ENCODE measurements around the gene TRAF3.

The TRAF3 gene

DNA sequence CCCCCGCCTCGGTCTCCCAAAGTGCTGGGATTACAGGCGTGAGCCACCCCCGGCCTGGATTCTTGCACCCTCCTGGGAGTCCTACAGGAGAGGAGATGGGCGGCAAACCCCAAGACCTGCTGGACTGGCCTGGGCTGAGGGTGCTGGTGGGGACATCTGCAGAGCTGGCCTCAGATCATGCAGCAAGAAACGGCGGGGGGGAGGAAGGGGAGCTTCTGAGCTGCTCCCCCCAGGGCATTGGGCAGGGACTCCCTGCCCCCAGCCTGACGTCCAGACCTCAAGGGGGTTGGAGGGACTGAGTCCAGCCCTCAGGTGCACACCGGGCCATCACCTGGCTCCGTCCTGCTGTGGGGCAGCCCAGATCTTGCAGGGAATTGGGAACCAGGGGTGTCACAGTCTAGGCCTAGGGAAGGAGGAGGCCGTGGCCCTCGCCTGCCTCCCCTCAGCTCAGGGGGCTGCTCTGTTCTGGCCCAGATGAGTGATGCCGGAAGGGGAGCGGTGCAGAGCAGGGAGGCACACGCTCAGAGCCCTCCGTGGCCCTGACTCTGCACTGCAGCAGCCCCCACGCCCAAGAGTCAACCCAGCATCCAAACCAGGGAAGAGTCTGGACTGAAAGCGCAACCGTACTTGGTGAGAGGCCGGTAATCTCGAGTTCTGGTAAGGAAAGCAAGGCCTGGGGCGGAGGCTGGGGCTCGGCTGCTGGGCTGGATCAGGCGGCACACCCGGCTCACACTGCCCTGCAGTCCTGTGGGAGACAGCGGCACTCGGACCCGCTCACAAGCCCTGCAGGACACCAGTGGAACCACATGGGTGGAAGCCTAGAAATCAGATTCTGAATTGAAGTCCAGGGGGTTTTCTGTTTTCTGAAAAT is 136.3 kb downstream of the TRAF3 start:
- Histone ChIP-seq H3K4me1 (ENCODE audit: control insufficient read depth, low read depth, low read length) (no peaks in the 10 kb centered on the region), H3K36me3 (ENCODE audit: control insufficient read depth, low read depth, low read length) (no peaks in the 10 kb centered on the region), H3K9ac (ENCODE audit: low read length) (no peak overlapping the region), H3K27ac (ENCODE audit: low read length) (no peak overlapping the region), H3K27me3 (ENCODE audit: control insufficient read depth, insufficient read depth, low read length) (no peaks in the 10 kb centered on the region), H3K9me3 (ENCODE audit: control insufficient read depth, low read depth, low read length) (no peaks in the 10 kb centered on the region), H3K4me3 (ENCODE audit: low read length) (no peak overlapping the region)

DNA sequence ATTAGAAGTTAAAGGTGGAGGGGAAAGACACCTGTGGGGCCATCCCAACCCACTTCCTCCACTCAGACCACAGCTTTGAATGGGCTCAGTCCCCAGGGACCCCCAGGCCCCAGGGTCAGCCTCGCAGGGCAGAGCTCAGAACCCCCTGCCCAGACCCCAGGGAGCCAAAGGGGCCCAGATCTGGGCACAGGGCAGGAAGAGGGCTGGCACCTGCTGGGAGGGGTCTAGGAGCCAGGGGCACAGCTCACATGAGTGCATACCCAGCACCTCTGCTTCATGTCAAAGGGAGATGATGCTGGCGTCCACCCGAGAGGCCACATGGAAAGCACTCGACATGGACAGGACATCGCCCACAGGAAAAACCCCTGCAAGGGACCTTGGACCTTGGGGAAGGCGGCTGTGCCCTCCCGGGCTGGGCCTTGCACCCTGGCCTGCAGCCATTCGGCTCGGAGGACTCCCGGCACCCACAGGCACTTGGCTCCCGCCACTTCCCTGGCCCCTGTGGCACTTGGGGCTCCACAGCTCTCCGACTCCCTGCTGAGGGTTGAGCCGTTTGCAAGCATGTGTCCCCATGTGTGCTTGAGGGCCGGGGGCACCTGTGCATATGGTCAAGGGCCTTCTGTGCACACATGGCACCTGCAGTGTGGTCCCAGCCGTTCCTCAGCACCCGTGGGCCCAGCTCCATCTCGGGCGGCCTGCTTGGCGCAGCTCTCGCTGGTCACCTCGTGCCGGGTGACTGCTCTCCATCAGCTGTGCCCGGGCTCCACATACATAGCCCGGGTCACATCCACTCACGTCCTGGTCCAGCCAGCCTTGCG is 137.4 kb downstream of the TRAF3 start:
- Histone ChIP-seq H3K27ac (ENCODE audit: low read length) (no peak overlapping the region), H3K9ac (ENCODE audit: low read length) (no peak overlapping the region), H3K4me1 (ENCODE audit: control insufficient read depth, low read depth, low read length) (no peaks in the 10 kb centered on the region), H3K36me3 (ENCODE audit: control insufficient read depth, low read depth, low read length) (no peaks in the 10 kb centered on the region), H3K27me3 (ENCODE audit: control insufficient read depth, insufficient read depth, low read length) (no peaks in the 10 kb centered on the region), H3K9me3 (ENCODE audit: control insufficient read depth, low read depth, low read length) (no peaks in the 10 kb centered on the region), H3K4me3 (ENCODE audit: low read length) (no peak overlapping the region)

DNA sequence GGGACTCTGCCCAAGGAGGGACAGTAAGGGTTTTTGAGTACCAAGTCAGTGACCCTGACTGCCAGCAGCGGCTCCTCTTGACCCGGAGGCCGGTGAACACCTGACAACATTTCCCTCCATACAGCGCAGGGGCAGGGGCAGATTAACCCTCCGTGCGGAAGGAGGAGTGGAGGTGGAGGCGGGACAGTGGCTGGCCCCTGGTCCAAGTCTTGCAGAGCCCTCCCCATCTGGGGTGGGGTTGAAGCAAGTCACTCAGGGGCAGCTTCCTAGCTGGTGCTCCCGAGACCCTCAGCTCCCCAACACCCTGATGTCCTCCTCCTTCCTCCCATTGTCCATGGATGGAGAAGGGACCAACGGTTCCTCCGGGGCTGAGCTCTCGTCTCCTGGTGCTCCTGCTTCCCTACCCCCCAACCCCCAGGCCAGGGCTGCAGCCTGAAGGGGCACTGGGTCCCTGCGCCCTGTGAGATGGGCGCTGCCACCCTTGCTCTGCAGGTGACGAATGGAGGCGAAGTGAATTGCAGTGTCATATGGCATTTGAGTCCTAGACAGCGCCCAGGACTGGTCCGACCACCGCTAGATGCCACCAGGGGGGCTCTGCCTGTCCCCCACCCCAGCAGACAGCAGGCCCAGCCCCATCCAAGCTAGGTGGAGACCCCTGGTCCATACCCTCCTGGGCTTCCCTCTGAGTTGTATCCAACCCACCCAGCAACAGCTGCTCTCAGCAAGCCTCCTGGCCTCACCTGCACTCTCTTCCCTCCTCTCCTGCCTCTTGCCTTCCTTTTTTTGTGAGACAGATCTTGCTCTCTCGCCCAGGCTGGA is 138.3 kb downstream of the TRAF3 start:
- H3K4me1 ChIP-seq (ENCODE audit: control insufficient read depth, low read depth, low read length): no peaks in the 10 kb centered on the region
- no peaks in the 10 kb centered on the region for H3K27me3 ChIP-seq (ENCODE audit: control insufficient read depth, insufficient read depth, low read length)
- H3K9ac ChIP-seq (ENCODE audit: low read length): no peak overlapping the region
- no peak overlapping the region for H3K4me3 ChIP-seq (ENCODE audit: low read length)
- H3K27ac ChIP-seq (ENCODE audit: low read length): no peak overlapping the region
- no peaks in the 10 kb centered on the region for H3K36me3 ChIP-seq (ENCODE audit: control insufficient read depth, low read depth, low read length)
- no peaks in the 10 kb centered on the region for H3K9me3 ChIP-seq (ENCODE audit: control insufficient read depth, low read depth, low read length)

DNA sequence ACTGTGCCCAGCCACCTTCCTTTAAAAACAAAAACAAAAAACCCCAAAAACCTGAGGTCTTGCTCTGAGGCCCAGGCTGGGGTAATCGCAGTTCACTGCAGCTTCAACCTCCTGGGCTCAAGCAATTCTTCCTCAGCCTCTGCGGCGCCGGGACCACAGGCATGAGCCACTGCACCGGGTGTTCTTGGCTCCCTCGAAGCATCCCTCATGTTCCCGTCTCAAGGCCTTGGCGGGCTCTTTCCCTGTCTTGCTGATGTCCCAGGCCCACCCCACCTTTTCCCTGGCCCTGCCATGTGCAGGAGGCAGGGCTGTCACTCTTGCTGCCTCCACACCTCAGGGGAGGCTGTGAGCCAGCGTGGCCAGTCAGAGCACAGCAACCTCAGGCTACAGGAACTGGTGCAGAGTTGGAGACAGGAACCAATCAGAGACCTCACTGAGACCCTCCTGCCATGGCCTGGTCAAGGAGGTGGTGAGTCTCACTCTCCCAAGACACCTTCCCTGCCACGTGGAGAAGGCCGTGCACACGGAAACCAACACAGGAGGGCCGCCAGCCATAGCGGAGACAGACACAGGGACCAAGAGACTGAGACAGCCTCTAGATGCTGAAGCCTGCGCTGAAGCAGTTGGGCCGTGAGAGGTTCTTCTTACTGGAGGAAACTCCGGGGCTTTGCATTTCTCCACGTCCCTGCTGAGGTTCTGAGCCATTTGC is 139.3 kb downstream of the TRAF3 start:
- H3K9me3 ChIP-seq (ENCODE audit: control insufficient read depth, low read depth, low read length): no peaks in the 10 kb centered on the region
- H3K27me3 ChIP-seq (ENCODE audit: control insufficient read depth, insufficient read depth, low read length): peaks cover 5% of the 10 kb centered on the region
- H3K36me3 ChIP-seq (ENCODE audit: control insufficient read depth, low read depth, low read length): no peaks in the 10 kb centered on the region
- no peak overlapping the region for H3K27ac ChIP-seq (ENCODE audit: low read length)
- H3K4me3 ChIP-seq (ENCODE audit: low read length): no peak overlapping the region
- H3K4me1 ChIP-seq (ENCODE audit: control insufficient read depth, low read depth, low read length): no peaks in the 10 kb centered on the region
- H3K9ac ChIP-seq (ENCODE audit: low read length): no peak overlapping the region

DNA sequence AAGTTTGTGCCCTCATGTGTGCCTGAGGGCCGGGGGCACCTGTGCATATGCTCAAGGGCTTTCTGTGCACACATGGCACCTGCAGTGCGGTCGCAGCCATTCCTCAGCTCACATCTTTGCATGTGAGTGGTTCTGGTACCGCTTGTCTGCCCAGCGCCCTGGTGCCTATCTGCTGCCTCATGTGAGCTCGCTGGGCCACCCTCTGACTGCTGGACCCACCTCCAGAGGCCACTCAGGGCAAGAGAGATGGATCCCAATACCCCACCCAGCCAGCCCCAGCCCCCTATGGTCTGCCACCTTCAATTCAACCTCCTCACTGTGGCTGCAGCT is 139.8 kb downstream of the TRAF3 start:
- peaks cover 10% of the 10 kb centered on the region for H3K27me3 ChIP-seq (ENCODE audit: control insufficient read depth, insufficient read depth, low read length)
- H3K27ac ChIP-seq (ENCODE audit: low read length): no peak overlapping the region
- H3K4me3 ChIP-seq (ENCODE audit: low read length): no peak overlapping the region
- H3K36me3 ChIP-seq (ENCODE audit: control insufficient read depth, low read depth, low read length): no peaks in the 10 kb centered on the region
- H3K4me1 ChIP-seq (ENCODE audit: control insufficient read depth, low read depth, low read length): no peaks in the 10 kb centered on the region
- no peaks in the 10 kb centered on the region for H3K9me3 ChIP-seq (ENCODE audit: control insufficient read depth, low read depth, low read length)
- H3K9ac ChIP-seq (ENCODE audit: low read length): no peak overlapping the region

DNA sequence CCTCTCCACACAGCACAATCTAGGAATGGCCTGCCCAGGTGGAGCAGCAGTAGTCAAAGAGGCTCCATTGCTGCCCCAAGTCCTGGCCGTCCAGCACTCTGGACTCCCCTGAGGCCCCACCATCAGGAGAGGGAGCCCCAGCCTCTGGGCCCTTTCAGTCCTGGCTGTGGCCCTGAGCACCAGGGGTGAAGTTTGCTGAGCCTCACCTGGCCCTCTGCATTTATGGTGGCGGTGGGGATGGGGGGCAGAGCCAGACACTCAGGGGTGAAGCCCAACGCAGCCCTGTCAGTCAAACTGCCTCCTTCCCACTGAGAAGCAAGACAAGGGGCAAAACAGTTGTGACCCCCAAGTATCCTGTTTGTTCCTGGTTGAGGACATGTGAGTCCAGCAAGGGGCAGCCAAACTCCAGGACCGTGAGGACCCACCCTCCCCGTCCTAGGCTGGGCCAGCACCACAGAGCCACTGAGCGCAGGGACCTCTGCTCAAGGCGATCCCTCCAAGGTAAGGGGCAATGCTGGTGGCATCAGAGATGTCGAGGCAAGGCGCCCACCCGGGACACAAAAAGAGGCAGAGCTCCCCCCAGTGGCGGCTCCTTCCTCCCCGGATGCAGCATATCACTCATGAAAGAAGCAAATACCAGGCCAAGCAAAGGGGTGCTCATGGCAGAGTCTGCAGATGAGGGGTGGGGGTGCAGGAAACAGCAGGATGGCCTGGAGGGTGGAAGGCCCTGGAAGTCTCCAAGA is 140.4 kb downstream of the TRAF3 start:
- H3K27ac ChIP-seq (ENCODE audit: low read length): no peak overlapping the region
- H3K36me3 ChIP-seq (ENCODE audit: control insufficient read depth, low read depth, low read length): no peaks in the 10 kb centered on the region
- H3K27me3 ChIP-seq (ENCODE audit: control insufficient read depth, insufficient read depth, low read length): peaks cover 16% of the 10 kb centered on the region
- H3K4me3 ChIP-seq (ENCODE audit: low read length): no peak overlapping the region
- no peaks in the 10 kb centered on the region for H3K4me1 ChIP-seq (ENCODE audit: control insufficient read depth, low read depth, low read length)
- no peaks in the 10 kb centered on the region for H3K9me3 ChIP-seq (ENCODE audit: control insufficient read depth, low read depth, low read length)
- no peak overlapping the region for H3K9ac ChIP-seq (ENCODE audit: low read length)

DNA sequence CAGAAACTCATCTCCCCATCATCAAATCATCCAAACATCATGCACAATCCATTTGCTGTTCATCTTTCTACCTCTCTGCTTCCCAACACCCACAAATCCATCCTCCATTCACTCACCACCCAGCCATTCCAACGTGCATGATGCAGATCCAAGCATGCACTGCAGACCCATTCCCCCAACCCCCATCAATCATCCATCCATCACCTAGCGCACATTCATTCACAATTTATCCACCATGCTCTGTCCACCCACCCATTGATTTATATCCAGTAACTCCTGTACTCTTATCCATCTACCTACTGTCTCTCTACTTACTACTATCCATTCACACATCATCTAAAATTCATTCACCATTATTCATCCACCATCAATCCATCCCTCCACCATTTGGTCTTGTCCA is 141.2 kb downstream of the TRAF3 start:
- Histone ChIP-seq H3K9me3 (ENCODE audit: control insufficient read depth, low read depth, low read length) (no peaks in the 10 kb centered on the region), H3K4me3 (ENCODE audit: low read length) (no peak overlapping the region), H3K4me1 (ENCODE audit: control insufficient read depth, low read depth, low read length) (no peaks in the 10 kb centered on the region), H3K27me3 (ENCODE audit: control insufficient read depth, insufficient read depth, low read length) (peaks cover 24% of the 10 kb centered on the region), H3K9ac (ENCODE audit: low read length) (no peak overlapping the region), H3K36me3 (ENCODE audit: control insufficient read depth, low read depth, low read length) (no peaks in the 10 kb centered on the region), H3K27ac (ENCODE audit: low read length) (no peak overlapping the region)

DNA sequence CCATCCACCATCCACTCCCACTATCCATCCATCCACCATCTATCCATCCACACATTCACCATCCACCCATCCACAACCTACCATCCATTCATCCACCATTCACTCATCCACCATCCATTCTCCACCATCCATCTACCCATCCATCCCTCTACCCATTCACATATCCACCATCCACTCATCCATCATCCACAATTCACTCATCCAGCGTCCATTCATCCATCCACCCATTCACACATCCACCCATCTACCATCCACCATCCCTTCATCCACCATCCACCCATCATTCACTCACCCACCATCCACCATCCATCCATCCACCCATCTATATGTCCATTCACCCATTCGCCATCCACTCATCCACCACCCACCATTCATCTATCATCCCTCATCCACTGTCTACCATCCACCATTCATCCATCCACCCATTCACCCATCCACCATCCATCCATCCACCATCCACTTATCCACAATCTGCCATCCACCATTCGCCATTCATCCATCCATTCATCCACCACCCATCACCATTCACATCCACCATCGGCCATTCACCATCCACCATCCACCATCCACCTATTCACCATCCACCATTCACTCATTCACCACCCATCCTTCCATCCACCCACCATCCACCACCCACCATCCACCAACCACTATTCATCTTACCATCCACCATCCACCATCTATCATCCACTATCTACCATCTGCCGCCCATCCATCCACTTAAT is 143.2 kb downstream of the TRAF3 start:
- Histone ChIP-seq H3K27me3 (ENCODE audit: control insufficient read depth, insufficient read depth, low read length) (peaks cover 44% of the 10 kb centered on the region), H3K36me3 (ENCODE audit: control insufficient read depth, low read depth, low read length) (no peaks in the 10 kb centered on the region)

DNA sequence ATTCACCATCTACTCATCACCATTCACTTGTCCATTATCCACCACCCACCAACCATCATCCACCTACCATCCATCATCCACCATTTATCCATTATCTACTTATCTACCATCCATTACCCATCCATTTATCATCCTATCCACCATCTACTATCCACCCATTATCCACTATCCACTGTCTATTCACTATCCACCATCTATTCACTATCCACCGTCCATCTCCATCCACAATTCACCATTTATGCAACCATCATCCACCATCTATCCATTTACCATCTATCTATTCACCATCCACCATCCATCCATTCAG is 143.7 kb downstream of the TRAF3 start:
- no peak overlapping the region for H3K4me3 ChIP-seq (ENCODE audit: low read length)

More for the DNA sequence above, 143.2 kb downstream of the TRAF3 start:
- H3K27ac ChIP-seq (ENCODE audit: low read length): no peak overlapping the region
- no peak overlapping the region for H3K4me3 ChIP-seq (ENCODE audit: low read length)
- H3K9ac ChIP-seq (ENCODE audit: low read length): no peak overlapping the region
- H3K9me3 ChIP-seq (ENCODE audit: control insufficient read depth, low read depth, low read length): no peaks in the 10 kb centered on the region
- no peaks in the 10 kb centered on the region for H3K4me1 ChIP-seq (ENCODE audit: control insufficient read depth, low read depth, low read length)

DNA sequence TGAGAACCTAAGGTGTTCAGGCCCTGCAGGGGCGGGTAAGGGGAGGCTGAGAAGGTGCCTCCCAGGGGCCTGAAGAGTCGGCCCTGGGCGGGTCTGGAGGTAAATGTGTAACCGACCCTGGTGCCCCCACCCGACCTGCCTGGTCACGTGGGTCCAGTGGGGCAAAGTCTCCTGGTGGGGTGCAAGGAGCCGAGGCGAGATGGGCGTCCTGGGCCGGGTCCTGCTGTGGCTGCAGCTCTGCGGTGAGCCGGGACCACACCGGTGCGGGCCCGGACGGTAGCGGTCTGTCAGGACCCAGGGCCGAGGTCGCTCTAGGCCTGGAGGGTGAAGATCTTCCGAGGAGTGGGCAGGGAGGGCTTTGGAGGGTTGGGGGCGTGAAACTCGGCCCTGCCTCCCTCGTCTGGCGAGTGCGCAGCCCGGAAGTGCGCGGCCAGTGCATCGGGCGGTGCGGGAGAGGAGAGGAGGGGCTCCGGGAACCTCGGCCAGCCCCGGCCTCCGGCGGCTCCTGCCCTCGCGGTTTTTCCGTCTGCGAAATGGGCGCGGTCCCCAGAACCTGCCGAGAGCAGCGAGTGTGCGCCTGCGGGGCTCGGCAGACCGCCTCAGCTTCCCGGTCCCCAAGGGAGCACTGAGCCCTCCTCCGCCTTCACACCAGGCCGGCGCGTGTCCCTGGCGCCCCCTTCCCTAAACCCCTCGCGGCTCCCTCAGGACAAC is 145.4 kb downstream of the TRAF3 start, which contains the start of gene AMN:
AMN (plus strand) TSS at position 174 of the 711 bp plus-strand sequence; CDS start at position 200, 26 bp downstream.
- peaks cover 10% of the 10 kb centered on the region for H3K4me1 ChIP-seq (ENCODE audit: control insufficient read depth, low read depth, low read length)
- H3K4me3 ChIP-seq (ENCODE audit: low read length): peak within 1 kb of the TSS; percentile 1
- no peaks in the 10 kb centered on the region for H3K9me3 ChIP-seq (ENCODE audit: control insufficient read depth, low read depth, low read length)
- H3K36me3 ChIP-seq (ENCODE audit: control insufficient read depth, low read depth, low read length): no peaks in the 10 kb centered on the region
- no peak within 1 kb of the TSS for H3K27ac ChIP-seq (ENCODE audit: low read length)
- peaks cover 66% of the 10 kb centered on the region for H3K27me3 ChIP-seq (ENCODE audit: control insufficient read depth, insufficient read depth, low read length)
- no peak within 1 kb of the TSS for H3K9ac ChIP-seq (ENCODE audit: low read length)

More for the DNA sequence above, 143.7 kb downstream of the TRAF3 start:
- no peaks in the 10 kb centered on the region for H3K9me3 ChIP-seq (ENCODE audit: control insufficient read depth, low read depth, low read length)
- H3K27ac ChIP-seq (ENCODE audit: low read length): no peak overlapping the region
- H3K9ac ChIP-seq (ENCODE audit: low read length): no peak overlapping the region
- no peaks in the 10 kb centered on the region for H3K36me3 ChIP-seq (ENCODE audit: control insufficient read depth, low read depth, low read length)
- H3K4me1 ChIP-seq (ENCODE audit: control insufficient read depth, low read depth, low read length): peaks cover under 1% of the 10 kb centered on the region
- H3K27me3 ChIP-seq (ENCODE audit: control insufficient read depth, insufficient read depth, low read length): peaks cover 49% of the 10 kb centered on the region

Measured in iPS-18a (cell line).